Cortex of kidney (tissue), 1 donor: ENCODE measurements around the gene LDLR.
"Not testable (repeated sequence)": the region's sequence is repeated elsewhere in the genome, so short reads cannot be mapped to it uniquely, and the experiment has no call there.

Experiments
- DNase-seq: peaks from one replicate; lab custom pipeline; 2025; lab: John Stamatoyannopoulos, UW

Gene LDLR

GRCh38 chr19:11174336-11174735, 85.1 kb downstream of the LDLR start:
- DNase-seq = no peak

- no peak for DNase-seq
Measured at GRCh38 chr19:11175920-11176319, 86.7 kb downstream of the LDLR start.

- no peak for DNase-seq
Measured at GRCh38 chr19:11176466-11177193, 87.4 kb downstream of the LDLR start.

- no peak for DNase-seq
Measured at GRCh38 chr19:11177592-11177991, 88.3 kb downstream of the LDLR start.

GRCh38 chr19:11179145-11179465, 89.8 kb downstream of the LDLR start:
- not testable (repeated sequence) for DNase-seq

GRCh38 chr19:11179716-11180297, 90.5 kb downstream of the LDLR start:
- no peak for DNase-seq

- no peak for DNase-seq
Measured at GRCh38 chr19:11180346-11180745, 91.1 kb downstream of the LDLR start.

- not testable (repeated sequence) for DNase-seq
Measured at GRCh38 chr19:11180975-11181374, 91.7 kb downstream of the LDLR start.

GRCh38 chr19:11181488-11181887, 92.2 kb downstream of the LDLR start:
- DNase-seq = no peak
